IPS-NIHi11 (cell line): Measurements from ENCODE around the gene OSBPL1A.
"Not testable (repeated sequence)": the region's sequence is repeated elsewhere in the genome, so short reads cannot be mapped to it uniquely, and the experiment has no call there.

Experiments used
- DNase-seq: peaks from one replicate; pipeline ENCODE4 v3.0.0; 2012; ENCODE audit warnings: mixed read lengths, low spot score

Gene OSBPL1A

GRCh38 chr18:24397131-24397693, 412 bp downstream of the OSBPL1A start:
- peak; percentile 41 for DNase-seq

- DNase-seq: no peak
Observed at GRCh38 chr18:24396082-24396633, 1.5 kb downstream of the OSBPL1A start.

GRCh38 chr18:24395049-24395795, 2.4 kb downstream of the OSBPL1A start:
- DNase-seq: no peak

DNA sequence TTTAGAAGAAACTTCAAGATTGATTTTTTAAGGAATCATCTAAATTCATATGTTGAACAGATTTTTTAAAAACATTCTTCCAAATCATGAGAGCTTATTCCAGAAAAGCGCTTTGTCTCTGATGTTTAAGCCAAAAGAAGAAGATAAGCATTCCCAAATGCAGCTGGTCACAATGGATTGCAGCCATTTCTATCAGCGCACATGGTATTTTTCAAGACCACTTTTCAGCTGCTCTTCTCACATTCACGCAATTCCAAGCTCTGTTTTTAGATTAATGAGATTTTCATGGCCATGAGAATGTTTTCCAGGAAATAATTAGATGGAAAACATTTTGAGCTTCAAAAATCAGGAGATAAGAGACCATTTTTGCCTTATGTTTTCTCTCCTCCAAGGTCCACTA, 8.7 kb downstream of the OSBPL1A start:
- no peak for DNase-seq

DNA sequence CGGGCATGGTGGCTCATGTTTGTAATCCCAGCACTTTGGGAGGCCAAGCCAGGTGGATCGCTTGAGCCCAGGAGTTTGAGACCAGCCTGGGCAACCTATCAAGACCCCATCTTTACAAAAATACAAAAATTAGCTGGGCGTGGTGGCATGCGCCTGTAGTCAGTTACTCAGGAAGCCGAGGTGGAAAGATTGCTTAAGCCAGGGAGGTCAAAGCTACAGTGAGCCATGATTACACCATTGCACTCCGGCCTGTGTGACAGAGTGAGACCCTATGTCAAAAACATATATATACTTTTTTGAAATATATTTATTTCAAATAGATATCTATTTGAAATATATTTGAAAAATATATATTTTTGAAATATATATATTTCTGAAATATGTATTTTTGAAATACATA, 10.9 kb downstream of the OSBPL1A start:
- no peak for DNase-seq

- no peak for DNase-seq
Observed at GRCh38 chr18:24381126-24381525, 16.5 kb downstream of the OSBPL1A start.

- DNase-seq: peak; percentile 22
Observed at GRCh38 chr18:24380163-24380747, 17.4 kb downstream of the OSBPL1A start.

DNA sequence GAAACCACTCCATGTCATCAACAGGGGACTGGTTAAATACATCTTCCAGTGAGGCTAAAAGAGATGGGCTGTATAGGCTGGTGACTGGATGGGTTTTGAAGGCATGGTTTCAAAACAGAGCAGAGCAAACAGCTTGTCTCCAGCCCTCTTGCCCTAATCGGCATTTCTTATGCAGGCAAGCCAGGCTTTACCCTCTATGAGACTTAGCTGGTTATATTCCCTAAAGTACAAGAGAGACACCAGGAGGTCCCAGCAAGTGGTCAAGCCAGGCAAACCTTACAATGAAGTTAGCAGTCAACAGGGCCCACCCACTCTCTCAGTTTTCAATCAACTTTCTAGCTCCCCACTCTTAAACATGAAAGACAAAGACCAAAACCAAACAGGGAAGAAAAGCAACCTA, 19.0 kb downstream of the OSBPL1A start:
- DNase-seq: peak; percentile 37

DNA sequence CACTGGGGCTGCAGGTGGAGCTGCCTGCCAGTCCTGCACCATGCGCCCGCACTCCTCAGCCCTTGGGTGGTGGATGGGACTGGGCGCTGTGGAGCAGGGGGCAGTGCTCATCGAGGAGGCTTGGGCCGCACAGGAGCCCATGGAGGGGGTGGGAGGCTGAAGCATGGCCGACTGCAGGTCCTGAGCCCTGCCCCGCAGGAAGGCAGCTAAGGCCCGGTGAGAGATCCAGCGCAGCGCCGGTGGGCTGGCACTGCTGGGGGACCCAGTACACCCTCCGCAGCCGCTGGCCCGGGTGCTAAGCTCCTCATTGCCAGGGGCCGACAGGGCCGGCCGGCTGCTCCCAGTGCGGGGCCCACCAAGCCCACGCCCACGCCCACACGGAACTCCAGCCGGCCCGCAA, 21.1 kb downstream of the OSBPL1A start:
- DNase-seq: not testable (repeated sequence)

GRCh38 chr18:24373328-24373727, 24.3 kb downstream of the OSBPL1A start:
- DNase-seq: no peak

DNA sequence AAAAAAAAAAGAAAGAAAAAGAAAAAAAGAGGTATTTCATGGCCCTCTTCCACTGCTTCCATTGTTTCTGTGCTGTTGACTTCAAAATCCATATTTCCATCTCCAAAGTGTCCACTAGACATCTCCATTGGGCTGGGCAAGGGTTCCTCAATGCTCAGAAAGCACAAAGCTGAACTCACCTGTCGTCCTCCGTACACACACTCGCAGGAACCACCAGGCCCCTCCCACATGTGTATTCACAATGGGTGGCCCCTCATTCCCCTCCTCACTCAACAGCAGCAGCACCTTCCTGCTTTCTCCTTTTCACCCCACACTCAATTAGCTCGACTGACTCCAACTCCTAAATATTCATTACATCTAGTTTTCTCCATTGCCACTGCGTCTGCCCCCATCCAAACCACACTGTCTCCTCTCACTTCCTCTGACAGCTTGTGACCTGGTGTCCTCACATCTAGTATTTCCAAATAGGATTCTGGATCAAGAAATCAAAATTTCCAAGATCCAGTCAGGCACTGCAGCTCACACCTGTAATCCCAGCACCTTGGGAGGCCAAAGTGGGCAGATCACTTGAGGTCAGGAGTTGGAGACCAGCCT, 25.2 kb downstream of the OSBPL1A start:
- DNase-seq: no peak

DNA sequence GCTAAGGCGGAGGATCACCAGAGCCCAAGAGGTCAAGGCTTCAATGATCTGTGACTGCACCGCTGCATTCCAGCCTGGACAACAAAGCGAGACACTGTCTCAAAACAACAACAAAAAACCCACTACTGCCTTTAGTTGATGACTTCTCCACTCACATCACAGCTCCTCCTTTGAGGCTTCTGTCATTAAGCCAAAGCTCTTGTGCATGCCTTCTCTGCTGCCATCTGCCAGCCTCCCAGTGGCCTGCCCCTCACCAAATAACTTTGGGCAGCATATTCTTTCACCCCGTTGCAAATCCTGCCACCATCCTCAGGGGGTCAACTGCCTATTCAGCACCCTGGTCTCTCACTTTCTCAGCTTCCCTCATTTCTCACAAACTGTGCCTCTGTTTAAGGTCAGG, 27.5 kb downstream of the OSBPL1A start:
- DNase-seq: no peak

DNA sequence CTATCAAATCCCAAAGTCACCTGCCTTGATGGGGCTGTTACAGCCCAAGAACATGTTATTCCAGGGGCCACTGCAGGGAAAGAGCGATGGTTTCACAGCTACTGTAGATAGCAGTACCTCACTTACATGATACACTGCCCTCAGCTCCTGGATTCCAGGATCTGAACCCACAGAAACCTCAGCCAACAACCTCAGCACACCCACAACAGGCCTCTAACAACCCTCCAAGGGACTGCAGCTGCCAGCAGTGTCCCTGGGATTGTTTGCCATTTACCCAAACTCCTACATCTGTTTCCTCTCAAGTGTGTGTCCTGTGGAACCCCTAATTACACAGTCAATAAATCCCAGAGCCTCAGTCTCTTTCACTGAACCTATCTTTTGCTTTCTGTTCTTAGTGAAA, 28.2 kb downstream of the OSBPL1A start:
- no peak for DNase-seq

DNA sequence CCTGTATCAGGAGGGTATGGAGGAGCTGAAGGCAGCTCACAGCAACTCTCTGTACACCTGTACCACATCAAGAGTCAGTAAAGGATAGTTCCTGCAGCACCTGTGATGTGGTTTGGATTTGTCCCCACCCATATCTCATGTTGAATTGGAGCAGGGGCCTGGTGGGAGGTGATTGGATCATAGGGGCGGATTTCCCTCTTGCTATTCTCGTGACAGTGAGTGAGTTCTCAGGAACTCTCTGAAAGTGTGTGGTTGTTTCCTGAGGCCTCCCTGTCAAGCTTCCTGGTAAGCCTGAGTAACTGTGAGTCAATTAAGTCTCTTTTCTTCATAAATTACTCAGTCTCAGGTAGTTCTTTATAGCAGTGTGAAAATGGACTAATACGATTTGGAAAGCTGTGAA, 28.9 kb downstream of the OSBPL1A start:
- DNase-seq: no peak

DNA sequence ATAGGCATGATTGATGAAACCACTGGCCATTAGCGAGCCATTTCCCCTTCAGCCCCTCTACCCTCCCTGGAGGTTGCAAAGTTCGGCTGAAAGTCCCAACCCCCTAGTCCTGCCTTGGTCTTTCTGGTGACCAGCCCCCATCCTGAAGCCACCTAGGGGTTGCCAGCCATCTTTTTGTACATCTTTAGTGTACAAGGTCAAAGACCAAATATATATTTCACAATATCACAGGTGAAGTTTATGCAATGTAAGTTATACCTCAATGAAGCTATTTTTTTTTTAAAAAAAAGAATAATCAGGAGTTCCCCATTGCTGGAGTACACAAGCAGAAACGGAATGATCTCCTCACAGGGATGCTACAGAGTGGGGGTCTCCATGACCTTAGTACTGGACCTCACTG, 31.3 kb downstream of the OSBPL1A start:
- no peak for DNase-seq

DNA sequence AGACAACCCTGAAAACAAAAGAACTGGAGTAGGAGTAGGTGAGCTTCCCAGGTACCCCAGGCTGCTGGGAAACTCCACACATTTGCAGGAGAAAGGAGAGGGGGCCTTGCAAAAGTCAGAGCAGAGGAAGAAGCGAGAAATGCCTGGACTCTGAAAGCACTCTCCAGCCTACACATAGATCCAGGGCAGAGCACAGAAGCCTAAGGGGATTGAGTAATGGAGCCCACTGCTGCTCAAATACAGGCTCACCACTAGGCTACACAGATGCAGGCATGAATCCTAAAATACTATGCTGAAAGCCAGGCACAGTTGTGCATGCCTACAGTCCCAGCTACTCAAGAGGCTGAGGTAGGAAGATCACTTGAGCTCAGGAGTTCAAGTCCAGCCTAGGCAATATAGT, 33.4 kb downstream of the OSBPL1A start:
- DNase-seq: peak; percentile 22

DNA sequence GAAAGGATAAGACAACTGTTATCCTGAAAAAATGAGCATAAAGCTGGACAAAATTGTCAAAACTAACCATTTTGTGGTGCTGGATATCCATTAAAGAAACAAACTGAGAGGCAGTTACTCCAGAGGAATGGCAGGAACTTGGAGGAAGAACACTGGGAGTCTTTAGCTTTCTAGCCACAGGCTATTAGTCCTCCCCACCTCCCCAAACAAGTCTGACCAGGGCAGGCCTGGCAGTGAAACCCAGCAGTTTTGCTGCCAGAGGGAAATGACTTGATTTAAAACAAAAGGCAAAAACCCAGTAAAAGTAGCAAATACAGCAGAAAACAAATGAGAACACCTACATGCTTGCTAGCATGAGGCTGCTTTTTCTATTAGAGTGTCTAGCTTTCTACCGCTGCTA, 34.9 kb downstream of the OSBPL1A start:
- DNase-seq: peak; percentile 34

DNA sequence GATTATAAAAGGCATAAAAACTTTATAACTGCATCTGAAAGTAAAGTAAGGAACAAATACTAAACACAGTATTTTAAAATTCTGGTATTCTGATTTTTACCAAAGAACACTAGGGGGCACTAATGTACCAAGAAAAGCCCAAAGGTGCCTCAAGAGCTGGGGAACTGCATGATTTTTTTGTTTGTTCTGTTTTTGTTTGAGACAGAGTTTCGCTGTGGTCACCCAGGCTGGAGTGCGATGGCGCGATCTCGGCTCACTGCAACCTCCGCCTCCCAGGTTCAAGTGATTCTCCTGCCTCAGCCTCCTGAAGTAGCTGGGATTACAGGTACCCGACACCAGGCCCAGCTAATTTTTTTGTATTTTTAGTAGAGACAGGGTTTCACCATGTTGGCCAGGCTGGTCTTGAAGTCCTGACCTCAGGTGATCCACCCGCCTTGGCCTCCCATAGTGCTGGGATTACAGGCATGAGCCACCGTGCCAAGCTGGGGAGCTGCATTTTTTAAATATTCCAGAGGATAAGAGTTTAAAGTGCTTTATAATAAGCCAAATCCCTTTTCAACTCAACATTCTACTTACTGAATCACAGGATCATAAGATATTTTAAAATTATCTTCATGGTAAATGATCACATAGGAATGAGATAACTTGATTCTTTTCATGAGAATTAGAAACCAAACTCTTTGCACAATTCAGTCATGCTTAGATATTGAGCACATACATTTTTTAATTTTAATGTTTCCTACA, 37.7 kb downstream of the OSBPL1A start:
- peak; percentile 33 for DNase-seq

DNA sequence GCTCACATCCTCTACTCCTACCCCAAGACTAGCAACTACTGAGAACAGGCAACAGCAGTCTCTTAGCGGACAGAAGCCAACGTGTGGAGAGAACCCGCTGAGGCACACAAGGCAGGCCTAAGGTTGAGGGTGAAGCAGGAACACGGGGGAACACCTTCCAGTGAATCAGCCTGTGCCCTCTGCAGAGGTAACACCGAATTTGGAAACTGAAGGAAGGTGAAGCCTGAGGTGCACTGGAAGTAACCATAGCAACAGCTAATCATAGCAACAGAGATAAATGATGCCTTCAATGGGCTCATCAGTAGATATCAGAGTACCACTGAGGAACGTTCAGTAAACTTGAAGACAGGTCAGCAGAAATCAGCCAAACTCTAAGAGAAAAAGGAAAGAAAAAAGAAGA, 43.3 kb downstream of the OSBPL1A start:
- no peak for DNase-seq

DNA sequence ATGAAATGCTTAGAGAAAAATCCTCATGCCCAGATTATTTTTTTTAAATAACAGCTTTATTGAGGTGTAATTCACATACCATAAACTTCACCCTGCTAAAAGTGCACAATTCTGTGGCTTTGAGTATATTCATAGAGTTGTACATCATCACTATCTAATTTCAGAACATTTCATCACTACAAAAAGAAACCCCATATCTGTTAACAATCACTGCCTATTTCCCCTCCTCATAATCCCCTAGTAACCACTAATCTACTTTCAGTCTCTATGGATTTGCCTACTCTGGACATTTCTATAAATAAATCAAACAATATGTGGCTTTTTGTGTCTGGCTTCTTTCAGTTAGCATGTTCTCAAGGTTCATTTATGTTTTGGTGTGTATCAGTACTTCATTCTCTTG, 51.4 kb downstream of the OSBPL1A start:
- no peak for DNase-seq

- no peak for DNase-seq
Observed at GRCh38 chr18:24344509-24344908, 53.1 kb downstream of the OSBPL1A start.

GRCh38 chr18:24342347-24342746, 55.3 kb downstream of the OSBPL1A start:
- DNase-seq: no peak
